ENCODE measurements around the gene HOXD9. TPM values are rescaled to one million over a fixed set of nuclear protein-coding genes. Genes with fewer than 3 reads are reported as not detected.

The HOXD9 gene
- total RNA-seq, 1 donor, result 0.36 TPM

DNA sequence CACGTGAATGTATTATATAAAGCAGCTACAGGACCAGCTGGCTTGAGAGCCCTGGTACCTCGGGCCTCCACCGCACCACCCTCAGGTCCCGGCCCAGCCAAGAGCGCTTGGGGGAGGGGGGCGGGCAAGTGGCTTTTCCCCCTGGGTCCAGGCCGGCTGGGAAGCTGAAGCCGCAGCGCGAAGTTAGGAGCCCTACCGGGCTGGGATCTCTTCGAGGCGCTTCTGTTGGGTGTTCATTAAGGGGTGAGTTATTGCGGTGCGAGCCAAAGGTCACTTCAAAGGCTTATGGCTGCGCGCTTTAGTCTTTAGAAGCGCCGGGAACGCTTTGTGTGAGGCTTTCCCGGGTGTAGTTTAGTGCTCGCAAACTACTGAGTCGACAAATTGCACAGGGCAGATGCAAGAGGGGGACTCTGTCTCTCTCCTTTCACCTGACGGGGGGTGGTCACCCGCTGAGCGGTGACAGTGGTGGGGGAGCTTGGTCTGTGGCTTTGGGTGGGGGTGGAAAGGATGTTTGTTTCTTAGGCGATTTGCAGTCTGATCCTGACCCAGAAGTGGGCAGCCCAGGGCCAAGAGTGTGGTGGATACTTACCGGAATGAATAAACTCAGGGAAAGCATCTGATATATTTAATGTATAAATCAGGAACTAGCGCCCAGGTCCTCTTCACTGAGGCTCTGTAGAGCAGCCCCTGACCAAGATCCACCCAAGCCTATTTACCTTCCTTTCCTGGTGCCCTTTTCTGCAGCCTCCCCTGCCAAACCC lies 40.6 kb downstream of the HOXD9 start:
- H3K27ac ChIP-seq (ENCODE audit: low read depth, low read length), result no peak overlapping the region
- H4K20me1 ChIP-seq (ENCODE audit: insufficient read depth, low read length), result no peaks in the 10 kb centered on the region
- H3K79me2 ChIP-seq (ENCODE audit: insufficient read depth, low read length), result no peaks in the 10 kb centered on the region
- no peak for TF ChIP-seq CTCF (IDR thresholded peaks at IDR 0.05; ENCODE audit: extremely low read depth, low read depth, low read length)
- peaks cover 76% of the 10 kb centered on the region for H3K27me3 ChIP-seq (ENCODE audit: insufficient read depth, low read length)
- H3K4me1 ChIP-seq (ENCODE audit: insufficient read depth, low read length), result peaks cover 15% of the 10 kb centered on the region
- H3K4me2 ChIP-seq (ENCODE audit: insufficient read depth, low read length), result no peak overlapping the region
- no peak overlapping the region for H2AFZ ChIP-seq (ENCODE audit: low read length)
- no peak overlapping the region for H3K4me3 ChIP-seq (ENCODE audit: insufficient read depth, low read length)
- H3K9me3 ChIP-seq (ENCODE audit: low read depth, low read length), result no peaks in the 10 kb centered on the region
- H3K36me3 ChIP-seq (ENCODE audit: insufficient read depth, low read length), result no peaks in the 10 kb centered on the region
- no peak for DNase-seq (ENCODE audit: insufficient read length, low spot score, missing footprints)

DNA sequence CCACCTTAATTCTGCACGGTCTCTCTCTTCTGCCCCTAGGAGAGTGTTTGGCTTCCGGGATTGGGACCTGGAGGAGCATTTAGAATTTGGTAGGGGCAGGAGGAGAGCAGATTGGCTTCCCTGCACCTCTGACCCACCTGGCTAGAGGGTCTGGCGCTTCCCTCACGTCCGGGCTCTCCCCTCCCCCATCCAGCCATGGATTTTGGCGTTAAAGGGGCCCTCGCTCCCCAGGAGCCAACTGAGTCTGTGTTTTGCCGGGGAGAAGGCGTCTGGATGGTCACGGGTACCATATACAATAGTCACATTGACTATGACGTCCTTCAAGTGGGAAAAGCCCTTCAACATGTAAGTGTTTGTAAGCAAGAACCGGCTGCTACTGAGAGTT lies 41.1 kb downstream of the HOXD9 start:
- H3K4me1 ChIP-seq (ENCODE audit: insufficient read depth, low read length), result peaks cover 15% of the 10 kb centered on the region
- no peaks in the 10 kb centered on the region for H3K36me3 ChIP-seq (ENCODE audit: insufficient read depth, low read length)
- no peak overlapping the region for H3K27ac ChIP-seq (ENCODE audit: low read depth, low read length)
- no peak for TF ChIP-seq CTCF (IDR thresholded peaks at IDR 0.05; ENCODE audit: extremely low read depth, low read depth, low read length)
- H3K9me3 ChIP-seq (ENCODE audit: low read depth, low read length), result no peaks in the 10 kb centered on the region
- H3K4me2 ChIP-seq (ENCODE audit: insufficient read depth, low read length), result no peak overlapping the region
- DNase-seq (ENCODE audit: insufficient read length, low spot score, missing footprints), result no peak
- H3K4me3 ChIP-seq (ENCODE audit: insufficient read depth, low read length), result no peak overlapping the region
- peaks cover 76% of the 10 kb centered on the region for H3K27me3 ChIP-seq (ENCODE audit: insufficient read depth, low read length)
- H3K79me2 ChIP-seq (ENCODE audit: insufficient read depth, low read length), result no peaks in the 10 kb centered on the region
- no peaks in the 10 kb centered on the region for H4K20me1 ChIP-seq (ENCODE audit: insufficient read depth, low read length)
- H2AFZ ChIP-seq (ENCODE audit: low read length), result no peak overlapping the region

GRCh38 chr2:176164201-176164600 lies 41.7 kb downstream of the HOXD9 start:
- H3K4me3 ChIP-seq (ENCODE audit: insufficient read depth, low read length), result no peak overlapping the region
- H3K27ac ChIP-seq (ENCODE audit: low read depth, low read length), result no peak overlapping the region
- H3K9me3 ChIP-seq (ENCODE audit: low read depth, low read length), result no peaks in the 10 kb centered on the region
- no peaks in the 10 kb centered on the region for H3K36me3 ChIP-seq (ENCODE audit: insufficient read depth, low read length)
- no peak overlapping the region for H3K4me2 ChIP-seq (ENCODE audit: insufficient read depth, low read length)
- DNase-seq (ENCODE audit: insufficient read length, low spot score, missing footprints), result no peak
- H3K27me3 ChIP-seq (ENCODE audit: insufficient read depth, low read length), result peaks cover 75% of the 10 kb centered on the region
- no peaks in the 10 kb centered on the region for H3K79me2 ChIP-seq (ENCODE audit: insufficient read depth, low read length)
- H4K20me1 ChIP-seq (ENCODE audit: insufficient read depth, low read length), result no peaks in the 10 kb centered on the region
- peaks cover 15% of the 10 kb centered on the region for H3K4me1 ChIP-seq (ENCODE audit: insufficient read depth, low read length)
- no peak overlapping the region for H2AFZ ChIP-seq (ENCODE audit: low read length)
- no peak for TF ChIP-seq CTCF (IDR thresholded peaks at IDR 0.05; ENCODE audit: extremely low read depth, low read depth, low read length)

- Histone ChIP-seq H3K4me1 (ENCODE audit: insufficient read depth, low read length) (peaks cover 15% of the 10 kb centered on the region), H3K27ac (ENCODE audit: low read depth, low read length) (no peak overlapping the region), H4K20me1 (ENCODE audit: insufficient read depth, low read length) (no peaks in the 10 kb centered on the region), H3K4me3 (ENCODE audit: insufficient read depth, low read length) (peak overlapping the region; percentile 49), H2AFZ (ENCODE audit: low read length) (no peak overlapping the region), H3K36me3 (ENCODE audit: insufficient read depth, low read length) (no peaks in the 10 kb centered on the region), H3K27me3 (ENCODE audit: insufficient read depth, low read length) (peaks cover 69% of the 10 kb centered on the region), H3K4me2 (ENCODE audit: insufficient read depth, low read length) (peak overlapping the region; percentile 69), H3K79me2 (ENCODE audit: insufficient read depth, low read length) (no peaks in the 10 kb centered on the region), H3K9me3 (ENCODE audit: low read depth, low read length) (no peaks in the 10 kb centered on the region)
- no peak for TF ChIP-seq CTCF (IDR thresholded peaks at IDR 0.05; ENCODE audit: extremely low read depth, low read depth, low read length)
- no peak for DNase-seq (ENCODE audit: insufficient read length, low spot score, missing footprints)
Observed at GRCh38 chr2:176164611-176165369, 42.3 kb downstream of the HOXD9 start.
